Keratinocyte (primary cell): Measurements from ENCODE around the gene IQCK. TPM values are rescaled to one million over a fixed set of nuclear protein-coding genes. Genes with fewer than 3 reads are reported as not detected.

ENCODE experiments used
- DNase-seq: peaks from one replicate; pipeline ENCODE4 v3.0.0-alpha.2; 2011; ENCODE audit warnings: low read depth, missing footprints, low spot score
- FAIRE-seq: peaks from 2 replicates; lab custom pipeline; 2011; peaks lifted over from hg19 to GRCh38; lab: Jason Lieb, UNC
- H2AFZ ChIP-seq: 2 replicates; pipeline ENCODE4 v1.6.0; 2012; ENCODE audit warnings: low read length, control low read depth, inconsistent platforms; ENCODE audit not compliant: control insufficient read depth
- H3K27ac ChIP-seq: 2 replicates; pipeline ENCODE4 v1.5.1; 2011; ENCODE audit warnings: low read length; ENCODE audit not compliant: control insufficient read depth, insufficient read depth
- H3K27me3 ChIP-seq: 3 replicates; pipeline ENCODE4 v1.6.0; 2011; ENCODE audit warnings: low read length; ENCODE audit not compliant: control insufficient read depth, insufficient read depth; ENCODE audit errors: extremely low read depth
- H3K36me3 ChIP-seq, 2 experiments: 2 replicates in 1 of 2; 3 replicates in 1 of 2; pipeline ENCODE4 v1.5.1; 2011; ENCODE audit warnings: low read length in 2 of 2, mild to moderate bottlenecking in 1 of 2; ENCODE audit not compliant: control insufficient read depth in 2 of 2, insufficient read depth in 2 of 2; ENCODE audit errors: extremely low read depth in 1 of 2
- H3K4me1 ChIP-seq: 3 replicates; pipeline ENCODE4 v1.5.1; 2011; ENCODE audit warnings: low read length; ENCODE audit not compliant: control insufficient read depth, insufficient read depth; ENCODE audit errors: extremely low read depth
- H3K4me2 ChIP-seq: 3 replicates; pipeline ENCODE4 v1.6.0; 2011; ENCODE audit warnings: low read depth, low read length; ENCODE audit not compliant: control insufficient read depth, insufficient read depth; ENCODE audit errors: extremely low read depth
- H3K4me3 ChIP-seq, 3 experiments: fragments of 200-600 bp in 1 of 3; sonication (generic) in 1 of 3; 2 replicates in 2 of 3; 3 replicates in 1 of 3; pipeline ENCODE4 v1.5.1; 2011 to 2016; ENCODE audit warnings: low read length in 3 of 3, mild to moderate bottlenecking in 3 of 3, control low read depth in 2 of 3, inconsistent platforms in 1 of 3, low read depth in 1 of 3, mixed read lengths in 1 of 3, mixed run types in 1 of 3, moderate library complexity in 1 of 3; ENCODE audit not compliant: control insufficient read depth in 2 of 3, insufficient read depth in 2 of 3; ENCODE audit errors: extremely low read depth in 1 of 3
- H3K79me2 ChIP-seq: 2 replicates; pipeline ENCODE4 v1.6.0; 2012; ENCODE audit warnings: low read length; ENCODE audit not compliant: control insufficient read depth, insufficient read depth
- H3K9ac ChIP-seq: 3 replicates; pipeline ENCODE4 v1.6.0; 2011; ENCODE audit warnings: low read length; ENCODE audit not compliant: control insufficient read depth, insufficient read depth; ENCODE audit errors: extremely low read depth
- H3K9me1 ChIP-seq: 3 replicates; pipeline ENCODE4 v1.6.0; 2011; ENCODE audit warnings: low read length; ENCODE audit not compliant: control insufficient read depth, insufficient read depth; ENCODE audit errors: extremely low read depth
- H3K9me3 ChIP-seq: 2 replicates; pipeline ENCODE4 v1.5.1; 2012; ENCODE audit warnings: low read depth, low read length; ENCODE audit not compliant: control insufficient read depth
- H4K20me1 ChIP-seq: 3 replicates; pipeline ENCODE4 v1.6.0; 2011; ENCODE audit warnings: low read length; ENCODE audit not compliant: control insufficient read depth, insufficient read depth; ENCODE audit errors: extremely low read depth
- CTCF ChIP-seq, 3 experiments: IDR thresholded peaks in 1 of 3; conservative IDR thresholded peaks in 1 of 3; optimal IDR thresholded peaks in 1 of 3; 2 replicates in 2 of 3; 3 replicates in 1 of 3; pipeline versions ENCODE3 to v1.5.1; 2011; ENCODE audit warnings: low read length in 3 of 3, mild to moderate bottlenecking in 3 of 3, moderate library complexity in 2 of 3, control low read depth in 1 of 3, inconsistent platforms in 1 of 3; ENCODE audit not compliant: insufficient read depth in 2 of 3; ENCODE audit errors: extremely low read depth in 1 of 3
- EZH2 ChIP-seq: IDR thresholded peaks from one replicate; pipeline ENCODE4 v1.6.1; 2012; ENCODE audit warnings: inconsistent platforms, mild to moderate bottlenecking, low read length, moderate library complexity
- dilution Hi-C: fragments of 300-500 bp; cut with MboI; formaldehyde crosslinking; loops from one replicate; pipeline ENCODE4 v1.7.0; 2020; ENCODE audit warnings: low sequenced_read_pairs; ENCODE audit not compliant: extremely low pct_ligation_motif_present
- polyA plus RNA-seq, 5 experiments: library from polyadenylated mRNA; depleted of rRNA in 3 of 5; stranded (reverse) in 3 of 5; stranded (forward) in 1 of 5; unstranded in 1 of 5; fragments of >200 nt; gene quantifications; 1 replicate in 1 of 5; 2 replicates in 3 of 5; 3 replicates in 1 of 5; pipeline versions ENCODE4 v1.2.1 to v1.2.3, GENCODE V29; 2011 to 2012; ENCODE audit warnings: missing spikeins in 2 of 5, low read depth in 1 of 5, low replicate concordance in 1 of 5

IQCK gene
- polyA plus RNA-seq, 1 donor (not counting 4 experiments of a cell fraction or from before 2014, with no cell fraction given): 9.7 TPM

GRCh38 chr16:19674485-19674884, 43.6 kb upstream of the IQCK start:
- TF ChIP-seq EZH2 (no peak), CTCF (optimal IDR thresholded peaks at IDR 0.05 in 1 of 3, IDR thresholded peaks at IDR 0.05 in 1 of 3, conservative IDR thresholded peaks at IDR 0.05 in 1 of 3; ENCODE audit: extremely low read depth in 1 of 3, insufficient read depth in 2 of 3, low read length in 3 of 3) (no peak)
- no peak for FAIRE-seq
- Histone ChIP-seq H3K79me2 (no peaks in the 10 kb centered on the region), H3K4me2 (no peak overlapping the region), H3K9ac (no peak overlapping the region), H3K4me3 (no peak overlapping the region), H3K27me3 (no peaks in the 10 kb centered on the region), H3K9me3 (no peaks in the 10 kb centered on the region), H4K20me1 (no peaks in the 10 kb centered on the region), H3K36me3 (peaks cover 0 to 5% of the 10 kb centered on the region in 2 experiments), H3K4me1 (peaks cover 7% of the 10 kb centered on the region), H3K9me1 (no peaks in the 10 kb centered on the region), H3K27ac (no peak overlapping the region), H2AFZ (no peak overlapping the region)
- DNase-seq: no peak
- dilution Hi-C loops: no loop called here

- DNase-seq: no peak
- H4K20me1 ChIP-seq: no peaks in the 10 kb centered on the region
- TF ChIP-seq EZH2: no peak
- no peak for TF ChIP-seq CTCF (optimal IDR thresholded peaks at IDR 0.05 in 1 of 3, IDR thresholded peaks at IDR 0.05 in 1 of 3, conservative IDR thresholded peaks at IDR 0.05 in 1 of 3; ENCODE audit: extremely low read depth in 1 of 3, insufficient read depth in 2 of 3, low read length in 3 of 3)
- H3K79me2 ChIP-seq: no peaks in the 10 kb centered on the region
- H3K9ac ChIP-seq: no peak overlapping the region
- no peaks in the 10 kb centered on the region for H3K27me3 ChIP-seq
- dilution Hi-C loops: no loop called here
- H2AFZ ChIP-seq: no peak overlapping the region
- peaks cover 7% of the 10 kb centered on the region for H3K4me1 ChIP-seq
- H3K9me3 ChIP-seq: no peaks in the 10 kb centered on the region
- no peaks in the 10 kb centered on the region for H3K9me1 ChIP-seq
- no peak overlapping the region for H3K27ac ChIP-seq
- FAIRE-seq: no peak
- peaks cover 0 to 5% of the 10 kb centered on the region in 2 experiments for H3K36me3 ChIP-seq
- no peak overlapping the region for H3K4me3 ChIP-seq
- H3K4me2 ChIP-seq: no peak overlapping the region
Observed at GRCh38 chr16:19677402-19677801, 40.7 kb upstream of the IQCK start.
